ENCODE results near the gene LHX8. TPM values are rescaled to one million over a fixed set of nuclear protein-coding genes. Genes with fewer than 3 reads are reported as not detected.

LHX8 gene
- polyA plus RNA-seq, 1 of the 3 experiments (the other 2 are of a cell fraction), result 0.30 TPM

DNA sequence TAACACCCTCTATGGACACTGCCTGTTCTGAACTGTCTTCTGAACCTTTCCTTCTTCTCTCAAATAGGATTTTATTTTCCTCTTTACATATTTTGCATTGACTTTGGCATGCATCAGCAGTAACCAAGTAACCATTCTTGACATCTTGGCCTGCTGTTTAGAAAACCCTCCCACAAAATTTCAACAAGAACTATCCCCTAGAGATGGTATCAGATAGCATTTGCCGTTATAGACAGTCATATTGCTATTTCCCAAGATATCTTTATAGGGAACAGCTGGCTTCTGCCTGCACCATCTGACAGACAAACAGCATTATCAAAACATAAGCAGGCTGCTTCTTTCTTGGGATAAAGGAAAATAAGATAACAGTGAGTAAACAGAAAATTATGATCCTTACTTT lies 54.7 kb downstream of the LHX8 start:
- no peak for DNase-seq
- TF ChIP-seq FOSL2 (IDR thresholded peaks at IDR 0.05; ENCODE audit: borderline replicate concordance, low read depth), result no peak
- no peak for TF ChIP-seq RCOR1 (IDR thresholded peaks at IDR 0.05; ENCODE audit: low read length)
- no peak for TF ChIP-seq JUND (IDR thresholded peaks at IDR 0.05)
- no peak for TF ChIP-seq NFIC (IDR thresholded peaks at IDR 0.05; ENCODE audit: borderline replicate concordance)
- TF ChIP-seq SMC3 (IDR thresholded peaks at IDR 0.05; ENCODE audit: low read depth, low read length), result no peak
- TF ChIP-seq, protein P1, sequence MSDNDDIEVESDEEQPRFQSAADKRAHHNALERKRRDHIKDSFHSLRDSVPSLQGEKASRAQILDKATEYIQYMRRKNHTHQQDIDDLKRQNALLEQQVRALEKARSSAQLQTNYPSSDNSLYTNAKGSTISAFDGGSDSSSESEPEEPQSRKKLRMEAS (IDR thresholded peaks at IDR 0.05; ENCODE audit: low read depth), result no peak
- TF ChIP-seq FOXM1 (IDR thresholded peaks at IDR 0.05; ENCODE audit: low read depth), result no peak
- no peak for TF ChIP-seq MXI1 (IDR thresholded peaks at IDR 0.05; ENCODE audit: low read depth, low read length)
- TF ChIP-seq GATA2 (CRISPR knock-in tag; IDR thresholded peaks at IDR 0.05), result peak; percentile 70
- TF ChIP-seq TAF1 (IDR thresholded peaks at IDR 0.05; ENCODE audit: borderline replicate concordance, low read depth, low read length), result no peak
- TF ChIP-seq, protein P2, sequence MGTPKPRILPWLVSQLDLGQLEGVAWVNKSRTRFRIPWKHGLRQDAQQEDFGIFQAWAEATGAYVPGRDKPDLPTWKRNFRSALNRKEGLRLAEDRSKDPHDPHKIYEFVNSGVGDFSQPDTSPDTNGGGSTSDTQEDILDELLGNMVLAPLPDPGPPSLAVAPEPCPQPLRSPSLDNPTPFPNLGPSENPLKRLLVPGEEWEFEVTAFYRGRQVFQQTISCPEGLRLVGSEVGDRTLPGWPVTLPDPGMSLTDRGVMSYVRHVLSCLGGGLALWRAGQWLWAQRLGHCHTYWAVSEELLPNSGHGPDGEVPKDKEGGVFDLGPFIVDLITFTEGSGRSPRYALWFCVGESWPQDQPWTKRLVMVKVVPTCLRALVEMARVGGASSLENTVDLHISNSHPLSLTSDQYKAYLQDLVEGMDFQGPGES (IDR thresholded peaks at IDR 0.05; ENCODE audit: low read depth, low read length), result no peak
- TF ChIP-seq TCF12 (IDR thresholded peaks at IDR 0.05), result no peak
- TF ChIP-seq CHD2 (IDR thresholded peaks at IDR 0.05; ENCODE audit: low read length, partially characterized antibody), result no peak
- 0 out of 2 replicates have a peak, but pooled peaks have one; percentile 20 for TF ChIP-seq FOXJ3 (CRISPR knock-in tag; IDR thresholded peaks at IDR 0.05)
- no peak for TF ChIP-seq POLR2AphosphoS5 (IDR thresholded peaks at IDR 0.05; ENCODE audit: low read depth, low read length)
- no peak for TF ChIP-seq SIN3A (IDR thresholded peaks at IDR 0.05; ENCODE audit: borderline replicate concordance, low read depth, low read length)
- TF ChIP-seq, protein P3, sequence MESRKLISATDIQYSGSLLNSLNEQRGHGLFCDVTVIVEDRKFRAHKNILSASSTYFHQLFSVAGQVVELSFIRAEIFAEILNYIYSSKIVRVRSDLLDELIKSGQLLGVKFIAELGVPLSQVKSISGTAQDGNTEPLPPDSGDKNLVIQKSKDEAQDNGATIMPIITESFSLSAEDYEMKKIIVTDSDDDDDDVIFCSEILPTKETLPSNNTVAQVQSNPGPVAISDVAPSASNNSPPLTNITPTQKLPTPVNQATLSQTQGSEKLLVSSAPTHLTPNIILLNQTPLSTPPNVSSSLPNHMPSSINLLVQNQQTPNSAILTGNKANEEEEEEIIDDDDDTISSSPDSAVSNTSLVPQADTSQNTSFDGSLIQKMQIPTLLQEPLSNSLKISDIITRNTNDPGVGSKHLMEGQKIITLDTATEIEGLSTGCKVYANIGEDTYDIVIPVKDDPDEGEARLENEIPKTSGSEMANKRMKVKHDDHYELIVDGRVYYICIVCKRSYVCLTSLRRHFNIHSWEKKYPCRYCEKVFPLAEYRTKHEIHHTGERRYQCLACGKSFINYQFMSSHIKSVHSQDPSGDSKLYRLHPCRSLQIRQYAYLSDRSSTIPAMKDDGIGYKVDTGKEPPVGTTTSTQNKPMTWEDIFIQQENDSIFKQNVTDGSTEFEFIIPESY (IDR thresholded peaks at IDR 0.05; ENCODE audit: borderline replicate concordance, low read depth), result no peak
- TF ChIP-seq EP300 (IDR thresholded peaks at IDR 0.05; ENCODE audit: borderline replicate concordance in 1 of 2, low read depth in 1 of 2, low read length in 1 of 2), result peak in 1 of 2 experiments; percentile 37; a peak in 1 of 4 replicates

More for the DNA sequence above, 54.7 kb downstream of the LHX8 start:
- WGBS (ENCODE audit: low lambda C conversion rate), result 0% methylated on average over 1 of the region's 1 CpG
- Histone ChIP-seq H3K4me3 (ENCODE audit: low read depth in 2 of 2, low read length in 1 of 2) (no peak overlapping the region), H3K9ac (no peak overlapping the region), H3K79me2 (ENCODE audit: insufficient read depth) (no peaks in the 10 kb centered on the region), H3K27ac (ENCODE audit: low read depth in 2 of 2, low read length in 1 of 2) (no peak overlapping the region), H3K9me3 (no peaks in the 10 kb centered on the region), H3K9me2 (no peaks in the 10 kb centered on the region), H3K4me1 (ENCODE audit: control insufficient read depth in 1 of 2, insufficient read depth in 2 of 2, low read depth in 1 of 2, low read length in 1 of 2) (no peaks in the 10 kb centered on the region; a peak in 1 of 4 replicates), H4K20me1 (ENCODE audit: insufficient read depth) (no peaks in the 10 kb centered on the region), H2AFZ (ENCODE audit: low read depth) (no peak overlapping the region), H3K27me3 (ENCODE audit: insufficient read depth) (no peaks in the 10 kb centered on the region; the same call in 1 of the 2 replicates), H3K4me2 (no peak overlapping the region), H3K36me3 (replicated peaks in 1 of 2; ENCODE audit: control insufficient read depth in 1 of 2, insufficient read depth in 2 of 2, low read length in 1 of 2) (no peaks in the 10 kb centered on the region), H3F3A (replicated peaks; ENCODE audit: insufficient read depth) (no peaks in the 10 kb centered on the region)
- CTCF ChIA-PET, result interaction anchor here (0.9 kb wide), 1 partner anchor 14 kb away, joined by 3 read pairs; no protein-coding TSS in a partner anchor
- POLR2A ChIA-PET, result interaction anchor here (0.7 kb wide), 1 partner anchor 610 kb away, joined by 3 read pairs; no protein-coding TSS in a partner anchor
